AG09309 (cell line): ENCODE results near the gene STK11IP.

Experiments
- DNase-seq: peaks from one replicate; pipeline ENCODE4 v3.0.0-alpha.2; 2010; ENCODE audit warnings: low read depth
- H3K4me3 ChIP-seq: 2 replicates; pipeline ENCODE4 v1.5.1; 2011; ENCODE audit warnings: mild to moderate bottlenecking, low read depth, low read length, moderate library complexity; ENCODE audit not compliant: control insufficient read depth
- CTCF ChIP-seq: IDR thresholded peaks from 2 replicates; pipeline ENCODE4 v1.5.1; 2011; ENCODE audit warnings: mild to moderate bottlenecking, low read depth, low read length, inconsistent platforms; ENCODE audit not compliant: insufficient read depth, control insufficient read depth; ENCODE audit errors: missing control alignments

STK11IP gene

GRCh38 chr2:219633276-219634065, 35.8 kb downstream of the STK11IP start:
- H3K4me3 ChIP-seq: no peak overlapping the region
- no peak for TF ChIP-seq CTCF
- DNase-seq: no peak

DNA sequence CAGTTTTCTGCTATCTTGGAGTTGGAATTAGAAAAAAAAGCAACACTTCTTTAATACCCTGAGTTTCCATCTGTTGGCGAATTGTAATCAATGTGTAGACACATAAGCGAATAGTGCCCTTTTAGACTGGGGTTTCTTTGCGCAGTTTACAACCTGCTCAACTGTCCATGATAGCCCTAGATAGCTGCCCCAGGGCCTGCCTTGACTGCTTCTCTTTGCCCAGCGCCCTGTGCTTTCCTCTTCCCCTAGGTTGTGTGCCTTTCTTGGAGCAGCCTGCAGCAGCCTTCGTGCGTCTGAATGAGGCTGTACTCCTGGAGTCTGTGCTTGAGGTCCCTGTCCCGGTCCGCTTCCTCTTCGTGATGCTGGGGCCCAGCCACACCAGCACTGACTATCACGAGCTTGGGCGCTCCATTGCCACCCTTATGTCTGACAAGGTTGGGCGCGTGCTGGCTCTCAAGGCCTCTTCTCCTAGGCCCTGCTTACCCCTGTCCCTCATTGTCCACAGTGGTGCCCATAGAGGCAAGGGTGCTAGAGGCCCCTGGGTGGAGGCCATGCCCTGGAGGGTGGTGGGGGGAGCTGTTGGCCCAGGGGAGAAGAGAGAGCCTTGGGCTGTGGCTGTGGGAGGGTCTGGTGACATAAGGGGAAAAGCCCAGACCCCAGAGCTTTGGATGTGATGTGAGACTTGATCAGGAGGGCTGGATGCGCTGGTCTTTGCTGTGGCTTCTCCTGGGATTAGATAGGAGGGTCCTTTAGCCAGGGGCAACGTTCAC, 36.7 kb downstream of the STK11IP start:
- H3K4me3 ChIP-seq: no peak overlapping the region
- TF ChIP-seq CTCF: no peak
- no peak for DNase-seq

GRCh38 chr2:219634951-219635751, 37.5 kb downstream of the STK11IP start:
- no peak for DNase-seq
- TF ChIP-seq CTCF: no peak
- H3K4me3 ChIP-seq: no peak overlapping the region

- no peak overlapping the region for H3K4me3 ChIP-seq
- no peak for TF ChIP-seq CTCF
Measured at GRCh38 chr2:219636144-219636915, 38.7 kb downstream of the STK11IP start.

DNA sequence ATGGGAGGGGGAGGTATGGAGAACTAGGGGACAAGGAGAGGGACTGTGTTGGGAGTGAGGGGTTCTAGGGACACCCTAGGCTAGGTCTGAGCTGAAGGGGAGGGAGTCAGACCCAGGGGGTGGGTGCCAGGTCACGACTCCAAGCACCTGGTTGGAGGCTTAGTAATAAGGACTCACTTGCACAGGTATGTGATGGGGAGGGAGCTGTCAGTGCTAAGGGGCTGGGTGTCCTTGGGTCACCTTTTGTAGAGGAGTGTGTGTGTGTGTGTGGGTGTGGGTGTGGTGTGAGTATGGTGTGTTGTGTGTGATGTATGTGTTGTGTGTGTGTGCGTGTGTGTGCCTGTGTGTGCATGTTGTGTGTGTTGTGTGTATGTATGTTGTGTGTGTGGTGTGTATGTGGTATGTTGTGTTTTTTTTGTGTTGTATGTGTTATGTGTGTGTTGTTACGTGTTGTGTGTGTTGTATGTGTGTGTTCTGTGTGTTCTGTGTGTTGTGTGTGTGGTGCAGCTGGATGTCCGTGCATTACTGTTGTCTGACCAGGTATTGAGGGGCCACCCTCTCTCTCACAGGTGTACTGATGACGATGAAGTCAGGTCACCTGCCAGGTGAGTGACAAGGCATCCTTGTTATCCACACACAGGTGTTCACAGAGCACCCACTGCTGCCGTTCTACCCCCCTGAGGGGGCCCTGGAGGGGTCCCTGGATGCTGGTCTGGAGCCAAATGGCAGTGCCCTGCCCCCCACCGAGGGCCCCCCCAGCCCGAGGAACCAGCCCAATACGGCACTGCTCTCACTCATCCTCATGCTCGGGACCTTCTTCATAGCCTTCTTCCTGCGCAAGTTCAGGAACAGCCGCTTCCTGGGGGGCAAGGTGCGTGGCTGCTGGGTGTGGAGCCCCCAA, 39.5 kb downstream of the STK11IP start:
- DNase-seq: no peak
- no peak overlapping the region for H3K4me3 ChIP-seq
- TF ChIP-seq CTCF: no peak

More at GRCh38 chr2:219636144-219636915, 38.7 kb downstream of the STK11IP start:
- DNase-seq: no peak
